IMR-90 (cell line): Measurements from ENCODE around the gene PCDHGA7. TPM values are rescaled to one million over a fixed set of nuclear protein-coding genes. Genes with fewer than 3 reads are reported as not detected.

Experiments
- ATAC-seq: fragments of 200-7000 bp; cut with Tn5 transposase; 2 replicates; pipeline ENCODE4 v1.9.1; 2020; ENCODE audit warnings: low read depth, mild to moderate bottlenecking, moderate library complexity
- BruUV-seq: library from RNA; stranded (reverse); fragments of 400-500 nt; replicated peaks from 2 replicates; lab custom pipeline; 2021; lab: Mats Ljungman, UMichigan
- CTCF ChIA-PET: fragments of 300-600 bp; formaldehyde crosslinking; extraction: SDS; loops from one replicate; lab custom pipeline; 2021; ENCODE audit warnings: antibody characterized with exemption; lab: Yijun Ruan, JAX
- POLR2A ChIA-PET: fragments of 300-600 bp; sonication (Branson Sonifier 250); formaldehyde crosslinking; loops from one replicate; lab custom pipeline; 2022; ENCODE audit warnings: antibody characterized with exemption; ENCODE audit not compliant: unreplicated experiment; lab: Charles Lee
- DNase-seq: peaks from one replicate; pipeline ENCODE4 v3.0.0; 2013
- H2AFZ ChIP-seq: replicated peaks from 2 replicates; pipeline ENCODE3; 2013; ENCODE audit warnings: low read length, mild to moderate bottlenecking; ENCODE audit not compliant: poor library complexity
- H2AK5ac ChIP-seq: 2 replicates; pipeline ENCODE4 v1.6.1; 2013; ENCODE audit warnings: low read depth, low read length, inconsistent platforms
- H2AK9ac ChIP-seq: replicated peaks from 2 replicates; pipeline ENCODE3; 2013; ENCODE audit warnings: mild to moderate bottlenecking, low read depth, low read length, moderate library complexity; ENCODE audit not compliant: poor library complexity
- H2BK120ac ChIP-seq: 2 replicates; pipeline ENCODE4 v1.6.1; 2013; ENCODE audit warnings: low read depth, low read length, inconsistent platforms
- H2BK15ac ChIP-seq: 3 replicates; pipeline ENCODE4 v1.6.1; 2013; ENCODE audit warnings: low read depth, low read length, inconsistent platforms
- H2BK20ac ChIP-seq: 2 replicates; pipeline ENCODE4 v1.6.1; 2013; ENCODE audit warnings: low read depth, mild to moderate bottlenecking, inconsistent platforms, low read length, moderate library complexity
- H2BK5ac ChIP-seq: 2 replicates; pipeline ENCODE4 v1.6.1; 2013; ENCODE audit warnings: mild to moderate bottlenecking, low read depth, low read length, inconsistent platforms; ENCODE audit not compliant: poor library complexity, severe bottlenecking
- H3K14ac ChIP-seq: replicated peaks from 2 replicates; pipeline ENCODE4 v1.6.1; 2013; ENCODE audit warnings: low read depth, low read length, inconsistent platforms
- H3K18ac ChIP-seq: 2 replicates; pipeline ENCODE4 v1.6.1; 2013; ENCODE audit warnings: low read depth, low read length, control low read depth
- H3K23ac ChIP-seq: 2 replicates; pipeline ENCODE4 v1.6.1; 2013; ENCODE audit warnings: low read depth, low read length, inconsistent platforms
- H3K27ac ChIP-seq: 2 replicates; pipeline ENCODE4 v1.5.1; 2013; ENCODE audit warnings: mild to moderate bottlenecking, control low read depth, low read length; ENCODE audit not compliant: insufficient read depth
- H3K27me3 ChIP-seq: 2 replicates; pipeline ENCODE4 v1.6.1; 2013; ENCODE audit warnings: low read length; ENCODE audit not compliant: control insufficient read depth, insufficient read depth
- H3K36me3 ChIP-seq: 2 replicates; pipeline ENCODE4 v1.6.1; 2013; ENCODE audit warnings: low read length, mixed read lengths; ENCODE audit not compliant: control insufficient read depth, insufficient read depth
- H3K4ac ChIP-seq: 2 replicates; pipeline ENCODE4 v1.6.1; 2013; ENCODE audit warnings: low read depth, low read length, inconsistent platforms
- H3K4me1 ChIP-seq: 2 replicates; pipeline ENCODE4 v1.6.1; 2013; ENCODE audit warnings: low read length, mixed read lengths; ENCODE audit not compliant: control insufficient read depth, insufficient read depth
- H3K4me2 ChIP-seq: 2 replicates; pipeline ENCODE4 v1.6.1; 2013; ENCODE audit warnings: low read depth, mild to moderate bottlenecking, control low read depth, low read length, moderate library complexity
- H3K4me3 ChIP-seq: 2 replicates; pipeline ENCODE4 v1.5.1; 2013; ENCODE audit warnings: low read depth, mild to moderate bottlenecking, control low read depth, low read length, moderate library complexity; ENCODE audit not compliant: insufficient read depth
- H3K56ac ChIP-seq: 2 replicates; pipeline ENCODE4 v1.6.1; 2013; ENCODE audit warnings: low read length, inconsistent platforms; ENCODE audit not compliant: insufficient read depth; ENCODE audit errors: extremely low read depth
- H3K79me1 ChIP-seq, 2 experiments: 2 replicates each; pipeline ENCODE4 v1.6.1; 2013; ENCODE audit warnings: low read length in 2 of 2, inconsistent platforms in 1 of 2, low read depth in 1 of 2
- H3K9ac ChIP-seq: 2 replicates; pipeline ENCODE4 v1.6.1; 2013; ENCODE audit warnings: low read depth, low read length, control low read depth
- H3K9me1 ChIP-seq: 2 replicates; pipeline ENCODE4 v1.6.1; 2013; ENCODE audit warnings: low read length, inconsistent platforms; ENCODE audit not compliant: insufficient read depth
- H3K9me3 ChIP-seq: 2 replicates; pipeline ENCODE4 v1.6.1; 2013; ENCODE audit warnings: low read length; ENCODE audit not compliant: control insufficient read depth, insufficient read depth
- H4K20me1 ChIP-seq: 2 replicates; pipeline ENCODE4 v1.6.1; 2013; ENCODE audit warnings: low read length, inconsistent platforms; ENCODE audit not compliant: insufficient read depth
- H4K5ac ChIP-seq: 2 replicates; pipeline ENCODE4 v1.6.1; 2013; ENCODE audit warnings: mild to moderate bottlenecking, low read depth, low read length, control low read depth
- H4K8ac ChIP-seq, 2 experiments: 2 replicates each; pipeline ENCODE4 v1.6.1; 2013; ENCODE audit warnings: low read depth in 2 of 2, low read length in 2 of 2, control low read depth in 1 of 2, inconsistent platforms in 1 of 2
- H4K91ac ChIP-seq: 2 replicates; pipeline ENCODE4 v1.6.1; 2013; ENCODE audit warnings: low read depth, low read length, inconsistent platforms; ENCODE audit not compliant: insufficient read depth
- CEBPB ChIP-seq: IDR thresholded peaks from 2 replicates; pipeline ENCODE4 v1.6.1; 2012; ENCODE audit warnings: low read depth, low read length, improper control_type of control experiment
- CHD1 ChIP-seq: IDR thresholded peaks from 2 replicates; pipeline ENCODE4 v1.6.1; 2012; ENCODE audit warnings: low read depth, low read length, improper control_type of control experiment
- MAFK ChIP-seq: IDR thresholded peaks from 2 replicates; pipeline ENCODE4 v1.6.1; 2012; ENCODE audit warnings: low read depth, low read length, improper control_type of control experiment
- MAZ ChIP-seq: IDR thresholded peaks from 2 replicates; pipeline ENCODE4 v1.6.1; 2012; ENCODE audit warnings: low read depth, mild to moderate bottlenecking, low read length, improper control_type of control experiment, moderate library complexity, borderline replicate concordance
- MXI1 ChIP-seq: IDR thresholded peaks from 2 replicates; pipeline ENCODE4 v1.6.1; 2012; ENCODE audit warnings: low read depth, mild to moderate bottlenecking, low read length, moderate library complexity, borderline replicate concordance
- NFE2L2 ChIP-seq: fragments of 150-350 bp; IDR thresholded peaks from 2 replicates; pipeline ENCODE4 v1.6.1; 2016; ENCODE audit warnings: low read depth, mild to moderate bottlenecking, low read length
- POLR2A ChIP-seq: IDR thresholded peaks from 2 replicates; pipeline ENCODE4 v1.6.1; 2012; ENCODE audit warnings: mild to moderate bottlenecking, low read depth, low read length
- RFX5 ChIP-seq: IDR thresholded peaks from 2 replicates; pipeline ENCODE4 v1.8.0; 2012; ENCODE audit warnings: low read depth, mild to moderate bottlenecking, low read length, moderate library complexity
- SMC3 ChIP-seq: fragments of 150-350 bp; IDR thresholded peaks from 2 replicates; pipeline ENCODE4 v1.6.1; 2016; ENCODE audit warnings: low read depth, mild to moderate bottlenecking, antibody characterized with exemption, low read length, moderate library complexity
- WGBS, 2 experiments: methylation state at CpG; one replicate each; pipeline versions ENCODE4 v1.1.5 to v1.1.7; 2013; ENCODE audit warnings: missing lambda C conversion rate in 2 of 2; ENCODE audit not compliant: insufficient read length in 1 of 2; ENCODE audit errors: extremely low coverage in 2 of 2; 5-methylcytosine and 5-hydroxymethylcytosine counted together
- dilution Hi-C: fragments of 300-500 bp; cut with HindIII; formaldehyde crosslinking; loops from one replicate; pipeline ENCODE4 v1.14.3; 2018; ENCODE audit warnings: low sequenced_read_pairs; ENCODE audit not compliant: unreplicated experiment
- in situ Hi-C: fragments of 300-500 bp; cut with MboI; formaldehyde crosslinking; loops from 3 replicates; pipeline ENCODE4 v1.14.3; 2019; ENCODE audit warnings: low sequenced_read_pairs, inconsistent platforms, mixed read lengths
- intact Hi-C: fragments of 100-400 bp; cut with micrococcal nuclease; formaldehyde crosslinking; loops from 2 replicates; pipeline ENCODE4 v1.10.0; 2022
- polyA plus RNA-seq, 3 experiments: library from polyadenylated mRNA; depleted of rRNA; stranded (reverse); fragments of >200 nt; gene quantifications; 2 replicates each; pipeline ENCODE4 v1.2.3, GENCODE V29; 2012; ENCODE audit warnings: low replicate concordance in 1 of 3
- total RNA-seq: library from RNA; depleted of rRNA; stranded (reverse); fragments of >200 nt; gene quantifications from 2 replicates; pipeline ENCODE4 v1.2.3, GENCODE V29; 2012
- TF ChIP-seq, protein P1 (sequence below): fragments of 150-350 bp; IDR thresholded peaks from 2 replicates; pipeline ENCODE4 v1.6.1; 2016; ENCODE audit warnings: low read depth, mild to moderate bottlenecking, low read length, moderate library complexity, borderline replicate concordance

The PCDHGA7 gene
- total and polyA plus RNA-seq, 2 of the 4 experiments (the other 2 are of a cell fraction): 3.2 to 3.4 TPM

DNA sequence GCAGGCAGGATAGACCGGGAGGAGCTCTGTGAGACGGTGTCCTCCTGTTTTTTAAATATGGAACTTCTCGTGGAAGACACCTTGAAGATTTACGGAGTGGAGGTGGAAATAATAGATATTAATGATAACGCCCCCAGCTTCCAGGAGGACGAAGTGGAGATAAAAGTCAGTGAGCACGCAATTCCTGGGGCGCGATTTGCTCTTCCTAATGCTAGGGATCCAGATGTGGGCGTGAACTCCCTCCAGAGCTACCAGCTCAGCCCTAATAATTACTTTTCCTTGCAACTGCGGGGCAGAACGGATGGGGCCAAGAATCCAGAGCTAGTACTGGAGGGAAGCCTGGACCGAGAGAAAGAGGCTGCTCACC is 38.9 kb downstream of the PCDHGA7 start:
- ATAC-seq (no peak), DNase-seq (no peak)
- Histone ChIP-seq H3K9me1 (no peaks in the 10 kb centered on the region), H3K36me3 (peaks cover 31% of the 10 kb centered on the region), H2AFZ (peak overlapping the region; percentile 26), H3K27me3 (no peaks in the 10 kb centered on the region), H3K9me3 (peaks cover 55% of the 10 kb centered on the region), H4K5ac (no peak overlapping the region), H3K4me1 (no peaks in the 10 kb centered on the region), H2BK15ac (no peak overlapping the region), H2AK9ac (no peak overlapping the region), H3K14ac (no peak overlapping the region), H3K56ac (no peak overlapping the region), H3K18ac (no peak overlapping the region), H3K27ac (no peak overlapping the region), H3K4me3 (peak overlapping the region; percentile 54; the same call in 1 of the 2 replicates), H3K79me1 (peaks cover 20 to 21% of the 10 kb centered on the region in 2 experiments; a peak in 3 of 4 replicates), H3K9ac (no peak overlapping the region), H2BK5ac (no peak overlapping the region), H2AK5ac (no peak overlapping the region), H4K8ac (no peak overlapping the region), H3K4me2 (no peak overlapping the region), H2BK120ac (no peak overlapping the region), H4K91ac (no peak overlapping the region), H2BK20ac (no peak overlapping the region), H4K20me1 (no peaks in the 10 kb centered on the region), H3K4ac (no peak overlapping the region), H3K23ac (peak overlapping the region; percentile 21; the same call in 1 of the 2 replicates)
- in situ Hi-C loops: no loop called here
- intact Hi-C loops: no loop called here
- WGBS, 2 experiments: 27% methylated on average over 4 of the region's 13 CpGs; no CpG with 5 or more reads in 1 of the 2 experiments
- ChIA-PET CTCF (interaction anchor here (0.6 to 2.2 kb wide), 12 partner anchors 9 to 146 kb away, joined by 3 to 19 read pairs (median 4); partner anchors contain the start of gene PCDHGA12), POLR2A (no interaction called here)
- BruUV-seq: no TSS peak
- dilution Hi-C loops: no loop called here
- TF ChIP-seq, protein P1, sequence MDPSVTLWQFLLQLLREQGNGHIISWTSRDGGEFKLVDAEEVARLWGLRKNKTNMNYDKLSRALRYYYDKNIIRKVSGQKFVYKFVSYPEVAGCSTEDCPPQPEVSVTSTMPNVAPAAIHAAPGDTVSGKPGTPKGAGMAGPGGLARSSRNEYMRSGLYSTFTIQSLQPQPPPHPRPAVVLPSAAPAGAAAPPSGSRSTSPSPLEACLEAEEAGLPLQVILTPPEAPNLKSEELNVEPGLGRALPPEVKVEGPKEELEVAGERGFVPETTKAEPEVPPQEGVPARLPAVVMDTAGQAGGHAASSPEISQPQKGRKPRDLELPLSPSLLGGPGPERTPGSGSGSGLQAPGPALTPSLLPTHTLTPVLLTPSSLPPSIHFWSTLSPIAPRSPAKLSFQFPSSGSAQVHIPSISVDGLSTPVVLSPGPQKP: no peak
- TF ChIP-seq CHD1: no peak
- no peak for TF ChIP-seq MAZ
- TF ChIP-seq CEBPB: no peak
- TF ChIP-seq MAFK: no peak
- TF ChIP-seq MXI1: no peak
- TF ChIP-seq POLR2A: no peak
- no peak for TF ChIP-seq RFX5
- TF ChIP-seq NFE2L2: no peak
- TF ChIP-seq SMC3: no peak
